GM21423 (cell line): ENCODE data around the gene USP24.
A peak's percentile ranks its signal among the peaks of the same experiment; 100 is the strongest.

Experiments
- ATAC-seq: cut with Tn5 transposase; IDR thresholded peaks from one replicate; pipeline ENCODE4 v1.9.1; 2021; ENCODE audit warnings: mild to moderate bottlenecking, moderate library complexity; ENCODE audit not compliant: unreplicated experiment

The USP24 gene

DNA sequence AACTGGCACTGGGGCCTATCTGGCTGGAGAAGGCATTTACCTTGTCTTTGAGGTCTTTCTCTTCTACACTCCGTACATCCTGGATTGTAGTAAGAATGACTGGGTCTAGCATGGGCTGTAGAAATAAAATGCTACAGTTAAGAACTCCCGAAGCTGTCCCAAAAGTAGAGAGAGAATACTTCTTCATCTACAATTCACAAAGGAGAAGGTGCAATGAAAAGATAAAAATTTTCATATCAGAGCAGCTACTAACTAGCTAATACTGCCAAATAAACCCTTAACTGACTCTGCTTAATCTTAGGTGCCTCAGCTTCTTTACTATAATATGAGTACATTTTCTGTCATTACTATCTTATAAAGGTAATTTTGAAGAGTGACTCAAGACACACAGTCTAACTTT lies 55.6 kb downstream of the USP24 start:
- ATAC-seq: no peak

- ATAC-seq: no peak
Measured at GRCh38 chr1:55156608-55157007, 58.6 kb downstream of the USP24 start.

GRCh38 chr1:55156093-55156492 lies 59.1 kb downstream of the USP24 start:
- no peak for ATAC-seq

- ATAC-seq: no peak
Measured at GRCh38 chr1:55155522-55155921, 59.6 kb downstream of the USP24 start.

DNA sequence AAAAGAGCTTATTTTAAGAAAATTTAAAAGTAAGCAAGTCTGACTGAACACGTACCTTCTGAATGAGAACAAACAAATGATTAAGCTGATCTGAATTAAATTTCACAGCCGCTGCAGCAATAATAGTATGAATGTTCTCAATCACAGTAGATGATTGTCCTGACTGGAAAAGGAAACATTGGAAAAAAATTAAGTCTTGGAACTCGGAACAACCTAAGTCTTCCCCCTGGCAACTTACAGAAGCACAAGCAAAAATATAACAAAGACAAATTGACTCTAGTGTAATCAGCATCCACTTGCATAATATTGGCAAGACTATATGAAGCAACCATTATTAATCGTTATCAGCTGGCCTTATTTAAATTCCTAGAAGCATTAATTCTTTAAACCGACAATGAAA lies 60.5 kb downstream of the USP24 start:
- ATAC-seq: no peak

GRCh38 chr1:55153031-55153430 lies 62.1 kb downstream of the USP24 start:
- no peak for ATAC-seq

DNA sequence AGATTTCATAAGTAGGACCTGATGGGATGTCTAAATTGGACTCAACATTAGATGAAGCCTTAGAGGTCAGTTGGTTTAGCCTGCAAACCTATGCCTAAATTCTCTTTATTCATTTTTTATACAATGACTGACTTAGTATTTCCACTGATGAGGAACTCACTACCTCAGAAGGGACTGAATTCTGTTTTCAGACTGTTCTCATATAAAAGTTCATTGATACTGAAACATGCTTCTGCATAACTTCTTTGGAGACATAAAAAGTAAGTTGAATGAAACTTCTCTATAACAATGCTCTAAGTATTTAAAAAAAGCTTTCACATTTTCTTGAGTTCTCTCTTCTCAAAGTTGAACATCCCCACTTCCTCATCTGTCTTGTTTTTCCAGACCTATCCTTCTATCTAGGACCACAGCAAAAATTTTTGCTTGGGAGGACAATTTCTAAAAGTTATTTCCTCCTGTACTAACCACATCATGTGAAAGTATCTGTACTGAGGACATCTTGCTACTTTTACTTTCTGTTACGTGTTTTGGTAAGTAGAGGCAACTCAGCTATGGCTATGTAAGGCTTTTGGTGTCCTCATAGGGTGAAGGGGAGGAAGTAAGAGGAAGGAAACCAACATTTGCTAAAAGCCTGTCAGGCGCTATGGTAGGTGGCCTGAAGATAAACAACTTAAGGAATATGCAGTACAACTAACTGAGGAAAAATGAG lies 64.1 kb downstream of the USP24 start:
- ATAC-seq: peak; percentile 91

DNA sequence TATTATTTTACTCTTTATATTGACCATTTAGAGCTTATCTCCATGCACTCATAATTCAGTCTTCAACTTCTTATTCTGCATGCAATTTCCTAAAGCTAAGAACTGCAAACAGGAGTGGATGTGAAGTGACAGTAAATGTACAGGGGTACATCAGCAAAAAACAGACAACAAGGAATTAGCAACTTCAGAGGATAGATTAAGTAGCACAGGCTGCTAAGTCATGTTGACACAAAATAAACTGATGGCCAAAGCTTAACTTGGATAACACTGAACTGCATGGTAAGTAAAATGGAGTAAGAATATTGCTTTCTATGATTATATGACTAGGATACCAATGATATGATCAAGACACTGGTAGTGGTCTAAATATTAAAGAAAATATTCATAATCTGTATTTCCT lies 66.5 kb downstream of the USP24 start:
- ATAC-seq: no peak

GRCh38 chr1:55147524-55147923 lies 67.6 kb downstream of the USP24 start:
- ATAC-seq: no peak

GRCh38 chr1:55146781-55147180 lies 68.4 kb downstream of the USP24 start:
- ATAC-seq: no peak

- no peak for ATAC-seq
Measured at GRCh38 chr1:55144886-55145285, 70.3 kb downstream of the USP24 start.

DNA sequence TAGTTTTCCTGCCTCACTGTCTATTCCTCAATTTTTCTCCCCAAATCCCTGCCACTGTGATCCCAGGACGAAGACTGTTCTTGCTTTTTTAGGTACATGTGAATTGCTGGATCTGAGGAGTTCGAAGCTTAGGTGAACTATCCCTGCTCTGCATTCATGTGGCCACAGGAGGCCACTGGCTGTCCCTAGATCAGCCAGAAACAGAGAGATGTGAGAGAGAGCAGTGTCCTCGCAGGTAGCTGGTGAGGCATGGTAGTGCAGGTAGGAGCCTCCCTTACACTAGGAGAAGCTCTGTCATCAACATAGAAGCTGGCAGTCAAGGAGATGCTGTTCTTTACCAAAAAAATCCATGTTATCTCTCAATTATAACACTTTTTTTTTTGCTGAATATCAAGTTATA lies 71.5 kb downstream of the USP24 start:
- no peak for ATAC-seq

DNA sequence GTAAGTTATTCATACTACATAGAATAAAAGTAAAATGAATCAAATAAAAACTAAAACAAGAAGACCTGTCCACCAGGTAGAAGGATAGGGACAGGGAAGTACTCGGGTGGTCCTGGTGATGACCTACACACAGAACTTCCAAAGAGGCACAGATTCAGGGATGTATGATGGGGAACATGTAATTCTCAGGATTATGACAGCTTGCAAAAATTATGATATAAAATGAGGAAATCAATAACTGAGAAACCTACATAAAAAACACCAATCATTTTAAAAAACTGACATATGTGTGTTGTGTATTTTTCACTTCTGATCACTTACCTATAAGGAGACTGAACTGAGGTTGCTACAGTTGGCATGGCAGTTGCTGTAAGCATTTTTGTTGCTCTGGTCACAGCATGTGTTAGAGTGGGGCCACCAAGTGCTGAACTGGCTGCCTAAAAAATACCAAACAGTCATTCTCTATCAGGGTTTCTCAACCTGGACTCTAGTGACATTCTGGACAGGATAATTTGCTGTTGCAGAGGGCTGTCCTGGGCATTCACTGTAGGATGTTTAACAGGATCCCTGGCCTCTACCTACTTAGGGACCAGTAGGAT lies 73.8 kb downstream of the USP24 start:
- no peak for ATAC-seq

GRCh38 chr1:55140546-55140983 lies 74.6 kb downstream of the USP24 start:
- peak; percentile 81 for ATAC-seq

GRCh38 chr1:55140137-55140536 lies 75.0 kb downstream of the USP24 start:
- ATAC-seq: no peak

DNA sequence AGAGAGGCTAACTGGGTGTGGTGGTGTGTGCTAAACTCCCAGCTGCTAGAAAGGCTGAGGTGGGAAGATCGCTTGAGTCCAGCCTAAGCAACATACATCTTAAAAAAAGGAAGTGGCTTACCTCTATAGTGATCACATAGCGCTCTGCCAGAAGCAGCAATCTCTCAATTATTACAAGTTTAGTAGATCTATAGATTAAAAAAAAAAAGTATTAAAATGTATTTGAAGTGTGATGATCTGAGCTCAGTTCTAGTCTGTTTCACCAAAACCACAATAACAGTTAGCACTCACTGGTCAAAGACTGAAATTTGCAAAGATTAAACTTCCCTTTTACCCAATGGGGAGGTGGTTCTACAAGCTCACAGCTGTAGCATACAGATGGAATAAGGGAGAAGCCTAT lies 76.3 kb downstream of the USP24 start:
- ATAC-seq: no peak

DNA sequence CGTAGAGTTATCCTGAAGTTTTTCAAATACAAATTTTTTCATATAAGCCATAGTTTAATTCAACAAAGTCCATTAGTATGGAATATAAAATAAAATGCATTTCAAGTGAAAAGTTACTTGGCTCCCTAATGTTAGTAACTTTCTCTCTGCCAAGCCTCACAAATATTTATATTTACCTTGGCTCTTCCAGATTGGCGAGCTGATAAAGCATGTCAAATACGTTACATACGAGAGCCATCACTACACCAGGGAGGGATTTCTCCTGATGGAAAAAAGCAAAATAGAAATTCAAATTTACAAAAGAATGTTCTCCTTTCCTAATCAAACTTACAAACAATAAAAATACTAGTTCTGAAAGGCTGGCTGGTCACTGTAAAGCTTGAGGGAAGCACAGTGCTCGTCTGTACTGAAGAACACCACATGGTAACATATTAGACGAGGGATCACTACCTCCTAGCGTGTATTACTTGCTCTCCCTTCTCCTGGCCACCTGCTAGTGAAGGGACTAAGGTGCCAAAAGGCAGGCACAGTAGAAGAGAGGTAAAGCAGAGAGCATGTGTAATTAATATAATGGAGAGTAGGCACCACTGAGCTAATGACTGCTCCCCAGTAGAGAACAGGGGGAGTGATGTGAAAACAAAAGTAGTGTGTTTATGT lies 80.9 kb downstream of the USP24 start:
- ATAC-seq: no peak

GRCh38 chr1:55131801-55132200 lies 83.4 kb downstream of the USP24 start:
- ATAC-seq: no peak

DNA sequence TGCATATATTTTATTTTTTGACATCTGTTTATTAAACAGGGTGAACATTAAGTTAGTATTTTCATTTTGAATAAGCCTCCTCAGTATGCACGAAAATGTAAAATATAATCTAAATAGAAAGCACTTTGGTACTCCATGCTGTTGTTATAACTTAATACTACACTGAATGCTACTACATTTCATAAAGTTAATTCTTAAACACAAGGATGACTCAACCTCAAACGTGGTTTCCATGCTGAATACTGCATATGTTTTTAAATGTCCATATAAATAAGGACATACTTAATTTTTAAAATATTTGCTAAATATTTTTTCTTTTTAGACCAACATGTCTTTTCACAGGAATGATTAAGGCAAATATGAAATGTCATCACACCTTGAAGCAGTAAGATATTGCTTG lies 83.9 kb downstream of the USP24 start:
- no peak for ATAC-seq

GRCh38 chr1:55129194-55129728 lies 85.9 kb downstream of the USP24 start:
- no peak for ATAC-seq

DNA sequence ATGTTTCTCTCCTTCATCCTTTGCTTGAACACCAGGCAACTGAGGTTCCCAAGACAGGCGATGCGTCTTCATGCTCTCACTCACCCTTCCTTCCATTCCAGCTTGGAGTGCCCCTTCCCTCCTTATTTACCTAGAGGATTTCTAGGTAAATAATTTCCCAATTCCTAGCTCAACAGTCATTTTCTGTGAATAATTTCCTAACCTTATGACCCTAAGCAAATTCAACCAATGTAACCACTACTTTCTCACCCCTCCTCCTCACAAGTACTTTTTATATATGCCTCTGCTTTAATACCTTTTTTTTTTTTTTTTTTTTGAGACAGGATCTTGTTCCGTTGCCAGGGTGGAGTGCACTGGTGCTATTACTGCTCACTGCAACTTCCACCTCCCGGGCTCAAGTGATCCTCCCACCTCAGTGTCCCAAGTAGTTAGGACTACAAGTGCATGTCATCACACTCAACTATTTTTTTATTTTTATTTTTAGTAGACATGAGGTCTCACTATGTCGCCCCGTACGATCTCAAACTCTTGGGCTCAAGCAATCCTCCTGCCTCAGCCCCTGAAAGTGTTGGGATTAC lies 86.7 kb downstream of the USP24 start:
- ATAC-seq: peak; percentile 5
